H9 (cell line): Measurements from ENCODE around the gene LRRC3C. TPM values are rescaled to one million over a fixed set of nuclear protein-coding genes. Genes with fewer than 3 reads are reported as not detected.

ENCODE experiments used
- DNase-seq: peaks from one replicate; pipeline ENCODE4 v3.0.0-alpha.2; 2017
- H2AFZ ChIP-seq: one replicate; pipeline ENCODE4 v1.6.1; 2013; ENCODE audit warnings: mild to moderate bottlenecking, low read length, control low read depth, moderate library complexity
- H2AK5ac ChIP-seq: 2 replicates; pipeline ENCODE4 v1.6.1; 2013; ENCODE audit warnings: low read length, control low read depth, mixed read lengths; ENCODE audit not compliant: insufficient read length
- H2BK120ac ChIP-seq: one replicate; pipeline ENCODE4 v1.6.1; 2013; ENCODE audit warnings: low read depth, mild to moderate bottlenecking, low read length, control low read depth, inconsistent platforms; ENCODE audit not compliant: poor library complexity, severe bottlenecking
- H2BK12ac ChIP-seq: 2 replicates; pipeline ENCODE4 v1.6.1; 2013; ENCODE audit warnings: low read length, control low read depth, mixed read lengths, low read depth; ENCODE audit not compliant: insufficient read length
- H2BK15ac ChIP-seq: 2 replicates; pipeline ENCODE4 v1.6.1; 2013; ENCODE audit warnings: low read depth, low read length, control low read depth
- H2BK20ac ChIP-seq: one replicate; pipeline ENCODE4 v1.6.1; 2013; ENCODE audit warnings: low read depth, mild to moderate bottlenecking, low read length, control low read depth, inconsistent platforms; ENCODE audit not compliant: poor library complexity, severe bottlenecking
- H2BK5ac ChIP-seq: 2 replicates; pipeline ENCODE4 v1.6.1; 2013; ENCODE audit warnings: low read length, control low read depth, mixed read lengths; ENCODE audit not compliant: insufficient read length
- H3K14ac ChIP-seq: 2 replicates; pipeline ENCODE4 v1.6.1; 2013; ENCODE audit warnings: low read length, control low read depth; ENCODE audit not compliant: insufficient read depth
- H3K18ac ChIP-seq: 2 replicates; pipeline ENCODE4 v1.6.1; 2013; ENCODE audit warnings: low read depth, mild to moderate bottlenecking, mixed read lengths, low read length, control low read depth; ENCODE audit not compliant: insufficient read length
- H3K23ac ChIP-seq: 2 replicates; pipeline ENCODE4 v1.6.1; 2013; ENCODE audit warnings: low read length, control low read depth, mixed read lengths, low read depth; ENCODE audit not compliant: insufficient read length
- H3K23me2 ChIP-seq: 2 replicates; pipeline ENCODE4 v1.6.1; 2013; ENCODE audit warnings: low read depth, mild to moderate bottlenecking, mixed read lengths, low read length, control low read depth; ENCODE audit not compliant: insufficient read length, poor library complexity, severe bottlenecking
- H3K27ac ChIP-seq: 2 replicates; pipeline ENCODE4 v1.5.1; 2013; ENCODE audit warnings: low read length, control low read depth, mixed read lengths, low read depth; ENCODE audit not compliant: insufficient read length
- H3K27me3 ChIP-seq: 2 replicates; pipeline ENCODE4 v1.6.1; 2013; ENCODE audit warnings: low read length, control low read depth, inconsistent platforms; ENCODE audit not compliant: insufficient read depth
- H3K4ac ChIP-seq: 2 replicates; pipeline ENCODE4 v1.6.1; 2013; ENCODE audit warnings: low read depth, mild to moderate bottlenecking, control low read depth, inconsistent platforms, low read length, moderate library complexity
- H3K4me1 ChIP-seq: 2 replicates; pipeline ENCODE4 v1.6.1; 2013; ENCODE audit warnings: low read length, control low read depth, inconsistent platforms; ENCODE audit not compliant: insufficient read depth
- H3K4me2 ChIP-seq: 2 replicates; pipeline ENCODE4 v1.6.1; 2013; ENCODE audit warnings: low read length, control low read depth, mixed read lengths; ENCODE audit not compliant: insufficient read length, insufficient read depth
- H3K56ac ChIP-seq: 2 replicates; pipeline ENCODE4 v1.6.1; 2013; ENCODE audit warnings: low read depth, mild to moderate bottlenecking, mixed read lengths, low read length, control low read depth; ENCODE audit not compliant: insufficient read length
- H3K79me1 ChIP-seq: 2 replicates; pipeline ENCODE4 v1.6.1; 2013; ENCODE audit warnings: low read depth, mild to moderate bottlenecking, moderate library complexity, low read length, control low read depth, inconsistent platforms; ENCODE audit not compliant: insufficient read depth, poor library complexity, severe bottlenecking
- H3K79me2 ChIP-seq: 2 replicates; pipeline ENCODE4 v1.6.1; 2013; ENCODE audit warnings: low read length, control low read depth, inconsistent platforms; ENCODE audit not compliant: insufficient read depth
- H3K9ac ChIP-seq: 2 replicates; pipeline ENCODE4 v1.6.1; 2013; ENCODE audit warnings: low read length, control low read depth, mixed read lengths; ENCODE audit not compliant: insufficient read length; ENCODE audit errors: extremely low read depth
- H3K9me3 ChIP-seq: one replicate; pipeline ENCODE4 v1.6.1; 2013; ENCODE audit warnings: low read depth, low read length, inconsistent platforms; ENCODE audit not compliant: control insufficient read depth
- H3T11ph ChIP-seq: one replicate; pipeline ENCODE4 v1.6.1; 2013; ENCODE audit warnings: mild to moderate bottlenecking, low read length, control low read depth, inconsistent platforms
- H4K20me1 ChIP-seq: one replicate; pipeline ENCODE4 v1.6.1; 2013; ENCODE audit not compliant: control insufficient read depth, insufficient read length, insufficient read depth
- H4K5ac ChIP-seq: 2 replicates; pipeline ENCODE4 v1.6.1; 2013; ENCODE audit warnings: low read depth, mild to moderate bottlenecking, mixed read lengths, low read length, control low read depth; ENCODE audit not compliant: insufficient read length
- H4K8ac ChIP-seq: replicated peaks from 2 replicates; pipeline ENCODE4 v1.6.1; 2013; ENCODE audit warnings: low read length, control low read depth, mixed read lengths, low read depth; ENCODE audit not compliant: insufficient read length
- H4K91ac ChIP-seq: 2 replicates; pipeline ENCODE4 v1.6.1; 2013; ENCODE audit warnings: low read depth, mild to moderate bottlenecking, moderate library complexity, mixed read lengths, low read length, control low read depth; ENCODE audit not compliant: insufficient read length
- H3K27ac Mint-ChIP-seq, 3 experiments: 2 replicates in 2 of 3; 3 replicates in 1 of 3; pipeline ENCODE4 v1.8.0; 2020 to 2021; ENCODE audit warnings: mixed read lengths in 3 of 3, mild to moderate bottlenecking in 1 of 3, moderate library complexity in 1 of 3
- H3K27me3 Mint-ChIP-seq: 2 replicates; pipeline ENCODE4 v1.8.0; 2021; ENCODE audit warnings: low read depth, mild to moderate bottlenecking, moderate library complexity, mixed read lengths
- H3K36me3 Mint-ChIP-seq, 3 experiments: 2 replicates in 2 of 3; 3 replicates in 1 of 3; pipeline ENCODE4 v1.8.0; 2020 to 2021; ENCODE audit warnings: low read depth in 3 of 3, mixed read lengths in 3 of 3; ENCODE audit not compliant: insufficient read depth in 1 of 3
- H3K4me1 Mint-ChIP-seq, 2 experiments: 2 replicates each; pipeline ENCODE4 v1.8.0; 2020; ENCODE audit warnings: mixed read lengths in 2 of 2
- H3K4me3 Mint-ChIP-seq, 2 experiments: 2 replicates in 1 of 2; 3 replicates in 1 of 2; pipeline ENCODE4 v1.8.0; 2020 to 2021; ENCODE audit warnings: mild to moderate bottlenecking in 2 of 2, mixed read lengths in 2 of 2, moderate library complexity in 1 of 2
- H3K9me3 Mint-ChIP-seq, 2 experiments: 2 replicates in 1 of 2; 3 replicates in 1 of 2; pipeline ENCODE4 v1.8.0; 2020; ENCODE audit warnings: mild to moderate bottlenecking in 2 of 2, mixed read lengths in 2 of 2, moderate library complexity in 1 of 2
- CTCF ChIP-seq: fragments of 200-600 bp; sonication (generic); conservative IDR thresholded peaks from 3 replicates; pipeline ENCODE4 v1.8.0; 2021; ENCODE audit warnings: antibody characterized with exemption, mild to moderate bottlenecking
- WGBS: extraction: QIAGEN DNeasy Blood & Tissue Kit; methylation state at CpG from one replicate; pipeline ENCODE4 v1.1.7; 2013; ENCODE audit warnings: missing lambda C conversion rate, low lambda C conversion rate, mixed read lengths; ENCODE audit not compliant: insufficient read length; ENCODE audit errors: extremely low coverage; 5-methylcytosine and 5-hydroxymethylcytosine counted together
- total RNA-seq: library from RNA; stranded (reverse); gene quantifications from 2 replicates; pipeline ENCODE4 v1.2.1, GENCODE V29; 2021

Gene LRRC3C
- total RNA-seq, 1 experiment from 2014 or later = not detected

- H3K14ac ChIP-seq = no peak overlapping the region
- Mint-ChIP-seq H3K4me3 (no peak overlapping the region), H3K27me3 (no peaks in the 10 kb centered on the region; the same call in 1 of the 2 replicates), H3K27ac (no peak overlapping the region), H3K4me1 (peaks cover 23 to 27% of the 10 kb centered on the region in 2 experiments), H3K36me3 (peaks cover 19 to 44% (median 40%) of the 10 kb centered on the region in 3 experiments; a peak in 6 of 7 replicates), H3K9me3 (no peaks in the 10 kb centered on the region)
- no peak overlapping the region for H3K4me2 ChIP-seq
- H2BK15ac ChIP-seq = no peak overlapping the region
- peaks cover 13% of the 10 kb centered on the region; the same call in 1 of the 2 replicates for H3K79me2 ChIP-seq
- no peaks in the 10 kb centered on the region for H3K9me3 ChIP-seq
- H3K23me2 ChIP-seq = peaks cover 6% of the 10 kb centered on the region
- H4K8ac ChIP-seq = no peak overlapping the region
- H2AFZ ChIP-seq = no peak overlapping the region
- no peaks in the 10 kb centered on the region for H3K27me3 ChIP-seq
- no peak overlapping the region for H3K18ac ChIP-seq
- no peak overlapping the region for H2AK5ac ChIP-seq
- TF ChIP-seq CTCF = no peak
- H3K56ac ChIP-seq = no peak overlapping the region
- H4K91ac ChIP-seq = no peak overlapping the region
- no peak overlapping the region for H2BK120ac ChIP-seq
- H2BK5ac ChIP-seq = no peak overlapping the region
- H3K23ac ChIP-seq = no peak overlapping the region
- H3T11ph ChIP-seq = no peak overlapping the region
- H4K5ac ChIP-seq = no peak overlapping the region
- H2BK20ac ChIP-seq = no peak overlapping the region
- peaks cover 13% of the 10 kb centered on the region for H3K79me1 ChIP-seq
- H4K20me1 ChIP-seq = no peaks in the 10 kb centered on the region
- H2BK12ac ChIP-seq = no peak overlapping the region
- H3K27ac ChIP-seq = no peak overlapping the region
- WGBS = no CpG with 5 or more reads among the region's 6 CpGs
- no peak overlapping the region for H3K4ac ChIP-seq
- H3K9ac ChIP-seq = no peak overlapping the region
- no peaks in the 10 kb centered on the region; the same call in 1 of the 2 replicates for H3K4me1 ChIP-seq
- no peak for DNase-seq
Observed at GRCh38 chr17:39922006-39922405, 5.5 kb upstream of the LRRC3C start.
